ENCODE data around the gene FLT3LG.

DNA sequence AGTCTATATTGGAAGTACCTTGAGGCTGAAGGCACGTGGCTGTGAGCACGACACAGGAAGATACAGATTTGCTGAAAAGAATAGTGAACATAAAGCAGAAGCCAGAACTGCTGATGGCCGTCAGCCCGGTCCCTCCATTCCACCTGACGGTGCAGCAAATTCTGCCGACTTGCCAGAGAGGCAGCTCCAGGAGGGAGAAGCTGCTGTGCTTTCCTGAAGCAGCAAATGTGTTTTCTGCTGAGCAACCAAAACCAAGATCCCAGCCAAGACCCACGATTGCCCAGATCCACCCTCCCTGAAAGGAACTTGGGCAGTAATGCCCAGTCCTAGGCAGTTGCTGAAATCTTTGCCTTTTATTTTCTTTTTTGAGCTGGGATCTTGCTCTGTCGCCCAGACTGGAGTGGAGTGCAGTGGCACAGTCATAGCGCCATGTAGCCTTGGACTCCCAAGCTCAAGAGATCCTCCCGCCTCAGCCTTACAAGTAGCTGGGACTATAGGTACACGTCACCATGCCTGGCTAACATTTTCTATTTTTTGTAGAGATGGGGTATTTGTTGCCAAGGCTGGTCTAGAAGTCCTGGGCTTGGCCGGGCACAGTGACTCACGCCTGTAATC, 46.8 kb downstream of the FLT3LG start:
- TF ChIP-seq, protein P1, sequence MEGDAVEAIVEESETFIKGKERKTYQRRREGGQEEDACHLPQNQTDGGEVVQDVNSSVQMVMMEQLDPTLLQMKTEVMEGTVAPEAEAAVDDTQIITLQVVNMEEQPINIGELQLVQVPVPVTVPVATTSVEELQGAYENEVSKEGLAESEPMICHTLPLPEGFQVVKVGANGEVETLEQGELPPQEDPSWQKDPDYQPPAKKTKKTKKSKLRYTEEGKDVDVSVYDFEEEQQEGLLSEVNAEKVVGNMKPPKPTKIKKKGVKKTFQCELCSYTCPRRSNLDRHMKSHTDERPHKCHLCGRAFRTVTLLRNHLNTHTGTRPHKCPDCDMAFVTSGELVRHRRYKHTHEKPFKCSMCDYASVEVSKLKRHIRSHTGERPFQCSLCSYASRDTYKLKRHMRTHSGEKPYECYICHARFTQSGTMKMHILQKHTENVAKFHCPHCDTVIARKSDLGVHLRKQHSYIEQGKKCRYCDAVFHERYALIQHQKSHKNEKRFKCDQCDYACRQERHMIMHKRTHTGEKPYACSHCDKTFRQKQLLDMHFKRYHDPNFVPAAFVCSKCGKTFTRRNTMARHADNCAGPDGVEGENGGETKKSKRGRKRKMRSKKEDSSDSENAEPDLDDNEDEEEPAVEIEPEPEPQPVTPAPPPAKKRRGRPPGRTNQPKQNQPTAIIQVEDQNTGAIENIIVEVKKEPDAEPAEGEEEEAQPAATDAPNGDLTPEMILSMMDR (conservative IDR thresholded peaks at IDR 0.05; ENCODE audit: low read depth, low read length) = no peak
- no peak for TF ChIP-seq EZH2 (IDR thresholded peaks at IDR 0.05; ENCODE audit: borderline replicate concordance, low read depth, low read length, poor library complexity, severe bottlenecking)
